Tibial nerve (tissue), 4 donors: Measurements from ENCODE around the gene SUMO3. TPM values are rescaled to one million over a fixed set of nuclear protein-coding genes. Genes with fewer than 3 reads are reported as not detected.
"Not testable (repeated sequence)": the region's sequence is repeated elsewhere in the genome, so short reads cannot be mapped to it uniquely, and the experiment has no call there.

Experiments
- DNase-seq, 2 donors: peaks; one replicate each; pipeline ENCODE4 v3.0.0-alpha.2; 2019; ENCODE audit warnings: low spot score in 2 of 2
- H3K27ac ChIP-seq, 4 donors: fragments of 200-600 bp; sonication (generic) in 3 of 4; one replicate each; pipeline ENCODE4 v1.5.1; 2017 to 2019; ENCODE audit warnings: mild to moderate bottlenecking in 1 of 4
- H3K27me3 ChIP-seq, 2 donors: fragments of 200-600 bp; sonication (generic) in 1 of 2; one replicate each; pipeline versions ENCODE4 v1.5.1 to v1.6.0; 2017 to 2019
- H3K36me3 ChIP-seq, 3 donors: fragments of 200-600 bp; sonication (generic); one replicate each; pipeline ENCODE4 v1.5.1; 2018 to 2019
- H3K4me1 ChIP-seq, 4 donors: fragments of 200-600 bp; sonication (generic) in 3 of 4; one replicate each; pipeline ENCODE4 v1.5.1; 2017 to 2019
- H3K4me3 ChIP-seq, 4 donors: fragments of 200-600 bp; sonication (generic) in 3 of 4; one replicate each; pipeline ENCODE4 v1.5.1; 2017 to 2019; ENCODE audit warnings: mild to moderate bottlenecking in 1 of 4, moderate library complexity in 1 of 4
- H3K9me3 ChIP-seq, 4 donors: fragments of 200-600 bp; sonication (generic) in 3 of 4; one replicate each; pipeline ENCODE4 v1.5.1; 2017 to 2019
- CTCF ChIP-seq, 5 experiments: fragments of 200-600 bp in 3 of 5; fragments of 450-650 bp in 2 of 5; sonication (generic) in 3 of 5; IDR thresholded peaks; one replicate each; pipeline ENCODE4 v1.5.1; 2016 to 2019; ENCODE audit warnings: antibody characterized with exemption in 5 of 5, mild to moderate bottlenecking in 3 of 5, moderate library complexity in 2 of 5
- EP300 ChIP-seq, 2 donors: sonication (generic); formaldehyde crosslinking; IDR thresholded peaks; one replicate each; pipeline ENCODE4 v1.6.1; 2017; ENCODE audit warnings: antibody characterized with exemption in 2 of 2, mild to moderate bottlenecking in 1 of 2
- POLR2A ChIP-seq, 2 donors: fragments of 450-650 bp; IDR thresholded peaks; one replicate each; pipeline ENCODE4 v1.6.1; 2017; ENCODE audit warnings: antibody characterized with exemption in 2 of 2, mild to moderate bottlenecking in 2 of 2, moderate library complexity in 2 of 2
- WGBS, 2 donors: methylation state at CpG; one replicate each; pipeline ENCODE4 v1.1.5; 2018; 5-methylcytosine and 5-hydroxymethylcytosine counted together
- total RNA-seq, 4 donors: library from RNA; depleted of rRNA; stranded (reverse); fragments of >200 nt; gene quantifications; one replicate each; pipeline ENCODE4 v1.1.0, GENCODE V29; 2016

SUMO3 gene
- total RNA-seq, 4 donors from 2014 or later: 59.9 to 70.8 (median 62.1) TPM

- DNase-seq: no peak
- no peak overlapping the region for H3K4me3 ChIP-seq
- no peak overlapping the region for H3K27ac ChIP-seq
- no peaks in the 10 kb centered on the region for H3K27me3 ChIP-seq
- H3K4me1 ChIP-seq: peaks cover 0 to 5% (median 0%) of the 10 kb centered on the region in 4 donors
- TF ChIP-seq CTCF (IDR thresholded peaks at IDR 0.05): no peak
- TF ChIP-seq EP300 (IDR thresholded peaks at IDR 0.05): no peak
- TF ChIP-seq POLR2A (IDR thresholded peaks at IDR 0.05): no peak
- WGBS, 2 donors: 85 to 87% methylated on average over 29 of the region's 29 CpGs
- no peaks in the 10 kb centered on the region for H3K36me3 ChIP-seq
- no peaks in the 10 kb centered on the region for H3K9me3 ChIP-seq
Measured at GRCh38 chr21:44834951-44835646, 17.2 kb upstream of the SUMO3 start.

DNA sequence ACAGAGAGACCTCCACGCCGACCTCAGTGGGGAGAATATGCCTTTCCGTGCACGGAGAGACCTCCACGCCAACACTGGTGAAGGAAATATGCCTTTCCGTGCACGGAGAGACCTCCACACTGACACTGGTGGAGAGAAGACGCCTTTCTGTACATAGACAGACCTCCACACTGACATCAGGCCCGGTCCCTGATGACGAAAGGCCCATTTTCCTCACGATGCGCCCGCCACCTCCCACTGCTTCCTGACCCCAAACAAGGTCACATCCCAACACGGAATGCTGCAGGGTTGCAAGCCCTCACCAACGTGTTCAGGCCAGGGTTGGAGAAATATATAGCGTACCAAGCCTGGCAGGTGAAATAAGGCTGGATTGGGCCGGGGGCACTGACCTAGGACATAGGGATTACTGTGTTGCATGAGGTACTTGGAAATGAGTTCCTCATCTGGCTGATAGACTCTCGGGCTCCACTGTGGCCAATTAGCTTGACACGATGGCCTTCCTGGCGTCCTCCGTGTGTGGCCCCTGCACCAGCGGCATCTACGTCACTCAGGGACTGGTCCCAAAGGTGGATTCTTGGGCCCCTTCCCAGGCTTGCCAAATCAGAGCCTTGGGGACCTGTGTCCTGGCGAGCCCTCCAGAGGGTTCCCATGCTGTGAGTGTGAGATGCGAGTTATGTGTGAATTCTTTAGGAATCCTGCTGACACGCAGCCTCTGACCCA is 16.5 kb upstream of the SUMO3 start:
- Histone ChIP-seq H3K4me1 (peaks cover 0 to 5% (median 0%) of the 10 kb centered on the region in 4 donors), H3K36me3 (no peaks in the 10 kb centered on the region), H3K9me3 (peaks cover 0 to 3% (median 0%) of the 10 kb centered on the region in 4 donors), H3K27me3 (no peaks in the 10 kb centered on the region), H3K27ac (no peak overlapping the region), H3K4me3 (no peak overlapping the region)
- DNase-seq: no peak
- WGBS, 2 donors: 81 to 82% methylated on average over 25 to 26 of the region's 26 CpGs
- no peak for TF ChIP-seq CTCF (IDR thresholded peaks at IDR 0.05)
- TF ChIP-seq POLR2A (IDR thresholded peaks at IDR 0.05): no peak
- no peak for TF ChIP-seq EP300 (IDR thresholded peaks at IDR 0.05)

- no peaks in the 10 kb centered on the region for H3K36me3 ChIP-seq
Measured at GRCh38 chr21:44833663-44834062, 15.8 kb upstream of the SUMO3 start.

GRCh38 chr21:44832516-44833255 is 14.8 kb upstream of the SUMO3 start:
- 84 to 86% methylated on average over 23 of the region's 23 CpGs for WGBS, 2 donors
- DNase-seq, H3K36me3 ChIP-seq, H3K27me3 ChIP-seq, H3K27ac ChIP-seq, H3K4me1 ChIP-seq, H3K4me3 ChIP-seq: not testable (repeated sequence)
- peaks cover 0 to 20% (median 2%) of the 10 kb centered on the region in 4 donors for H3K9me3 ChIP-seq

More at GRCh38 chr21:44833663-44834062, 15.8 kb upstream of the SUMO3 start:
- no peak for DNase-seq
- Histone ChIP-seq H3K4me1 (peaks cover 0 to 5% (median 0%) of the 10 kb centered on the region in 4 donors), H3K9me3 (peaks cover 0 to 10% (median 0%) of the 10 kb centered on the region in 4 donors), H3K27ac (no peak overlapping the region), H3K4me3 (no peak overlapping the region), H3K27me3 (no peaks in the 10 kb centered on the region)
- WGBS, 2 donors: 78 to 84% methylated on average over 5 of the region's 5 CpGs
- TF ChIP-seq CTCF (IDR thresholded peaks at IDR 0.05): no peak
- no peak for TF ChIP-seq EP300 (IDR thresholded peaks at IDR 0.05)
- TF ChIP-seq POLR2A (IDR thresholded peaks at IDR 0.05): no peak

DNA sequence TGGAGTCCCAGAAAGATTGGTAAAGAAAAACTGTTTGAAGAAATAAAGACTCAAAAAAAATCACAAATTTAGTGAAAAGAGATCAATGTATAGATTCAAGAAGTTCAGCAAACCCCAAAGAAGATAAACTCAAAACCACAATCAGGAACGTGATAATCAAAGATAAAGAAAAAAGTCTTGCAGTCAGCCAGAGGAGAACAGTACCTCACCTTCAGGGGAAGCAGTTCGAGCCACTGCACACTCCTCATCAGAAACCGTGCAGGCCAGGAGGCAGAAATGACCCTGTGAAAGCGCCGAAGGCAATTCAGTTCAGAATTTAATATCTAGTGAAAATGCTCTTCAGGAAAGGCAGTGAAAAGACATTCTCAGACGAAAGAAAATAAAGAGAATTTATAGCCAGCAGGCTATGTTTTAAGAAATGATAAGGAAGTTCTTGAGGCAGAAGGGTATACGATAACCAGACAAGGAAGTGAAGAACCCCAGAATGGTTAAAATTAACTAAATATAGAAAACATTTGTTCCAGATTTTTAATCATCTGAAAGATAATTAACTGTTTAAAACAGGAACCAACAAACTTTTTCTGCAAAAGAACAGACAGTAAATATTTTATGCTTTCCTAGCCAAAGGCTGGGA is 13.5 kb upstream of the SUMO3 start:
- WGBS, 2 donors: 49 to 53% methylated on average over 7 of the region's 7 CpGs
- TF ChIP-seq CTCF (IDR thresholded peaks at IDR 0.05) (no peak), EP300 (IDR thresholded peaks at IDR 0.05) (no peak), POLR2A (IDR thresholded peaks at IDR 0.05) (no peak)
- Histone ChIP-seq H3K36me3 (no peaks in the 10 kb centered on the region), H3K4me3 (no peak overlapping the region), H3K27me3 (no peaks in the 10 kb centered on the region), H3K9me3 (peaks cover 0 to 26% (median 3%) of the 10 kb centered on the region in 4 donors), H3K4me1 (peaks cover 0 to under 1% (median 0%) of the 10 kb centered on the region in 4 donors), H3K27ac (no peak overlapping the region)
- no peak for DNase-seq
